Middle frontal gyrus (tissue), 1 donor: ENCODE data around the gene MYH6.
"Not testable (repeated sequence)": the region's sequence is repeated elsewhere in the genome, so short reads cannot be mapped to it uniquely, and the experiment has no call there.

Experiments
- DNase-seq: peaks from one replicate; pipeline ENCODE4 v3.0.0-alpha.2; 2015; ENCODE audit warnings: low spot score; ENCODE audit errors: extremely low spot score

Gene MYH6

DNA sequence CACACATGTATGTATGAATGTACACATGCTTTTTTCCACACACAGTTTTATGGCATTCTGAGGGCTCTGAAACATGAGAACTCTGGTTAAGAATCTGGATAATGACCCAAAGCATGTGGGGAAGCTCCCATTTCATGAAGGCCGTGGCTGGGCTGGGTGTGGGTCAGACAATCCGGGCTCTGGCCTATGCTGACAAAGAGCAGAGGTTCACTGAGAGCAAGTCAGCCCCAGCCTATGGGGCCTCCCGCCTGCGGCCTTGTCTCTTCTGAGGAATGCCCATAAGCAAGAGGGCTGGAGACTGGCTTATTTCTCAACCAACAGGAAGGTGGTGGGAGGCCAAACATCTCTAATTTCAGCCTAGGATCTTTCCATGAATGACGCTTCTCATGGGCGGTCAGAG, 8.5 kb downstream of the MYH6 start:
- no peak for DNase-seq

DNA sequence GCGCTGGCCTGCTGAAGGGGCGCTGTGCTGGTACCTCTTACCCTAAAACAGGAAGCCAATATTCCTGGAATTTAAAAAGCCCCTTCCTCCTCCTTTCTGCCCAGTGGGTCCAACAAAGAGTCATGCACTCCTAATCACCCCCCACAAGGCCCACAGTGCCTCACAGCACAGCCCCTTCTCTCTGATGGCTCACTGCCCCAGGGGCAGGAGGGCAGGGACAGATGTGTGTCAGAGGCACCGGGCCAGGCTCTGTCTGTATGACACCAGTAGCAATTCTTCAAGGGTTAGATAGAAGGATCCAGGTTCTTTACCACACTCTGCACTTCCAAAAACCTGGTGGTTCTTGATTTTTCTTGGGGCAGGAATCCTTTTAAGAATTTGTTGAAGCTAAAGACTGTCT, 8.9 kb downstream of the MYH6 start:
- DNase-seq, result no peak

DNA sequence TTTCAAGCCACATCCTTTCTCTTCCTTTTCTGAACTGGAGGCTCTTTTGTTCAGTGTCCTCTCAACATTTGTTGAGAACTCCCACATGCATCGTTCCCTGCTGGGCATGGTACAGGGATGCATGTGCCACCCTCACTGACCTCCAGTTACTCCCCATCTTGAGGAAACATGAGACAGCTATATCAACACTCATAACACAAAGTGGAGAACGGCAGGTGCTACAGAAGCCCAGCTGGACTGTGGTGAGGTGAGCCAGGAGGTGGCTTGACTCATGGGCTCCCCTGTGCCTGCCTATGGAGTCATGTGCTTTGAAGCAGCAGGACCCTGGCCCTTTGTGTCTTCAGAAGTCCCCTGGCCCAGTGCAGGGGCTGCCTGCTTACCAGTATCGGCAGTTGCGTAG, 9.7 kb downstream of the MYH6 start:
- no peak for DNase-seq

DNA sequence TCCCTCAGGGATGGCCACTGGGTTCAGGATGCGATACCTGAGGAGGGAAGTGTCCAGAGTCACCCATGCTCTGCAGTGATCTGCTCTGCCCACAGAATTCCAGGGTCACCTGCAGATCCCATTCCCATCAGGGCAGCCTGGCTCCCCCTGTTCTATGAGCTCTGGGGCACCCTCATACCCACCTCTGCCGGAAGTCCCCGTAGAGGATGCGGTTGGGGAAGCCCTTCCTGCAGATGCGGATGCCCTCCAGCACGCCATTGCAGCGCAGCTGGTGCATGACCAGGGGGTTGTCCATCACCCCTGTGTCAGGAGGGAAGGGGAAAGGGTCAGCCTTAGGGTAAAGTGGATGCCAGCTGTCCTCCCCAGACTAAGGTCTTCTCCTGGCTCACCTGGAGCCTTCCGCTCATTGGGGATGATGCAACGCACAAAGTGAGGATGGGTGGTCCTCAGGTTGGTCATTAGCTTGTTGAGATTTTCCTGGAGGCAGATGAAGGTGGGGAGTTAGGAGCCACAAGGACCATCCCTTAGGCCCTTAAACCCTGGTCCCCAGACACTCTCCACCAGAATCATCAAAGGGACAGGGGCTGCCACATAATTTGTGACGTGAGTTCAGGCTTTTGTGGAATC, 11.2 kb downstream of the MYH6 start:
- DNase-seq, result no peak

DNA sequence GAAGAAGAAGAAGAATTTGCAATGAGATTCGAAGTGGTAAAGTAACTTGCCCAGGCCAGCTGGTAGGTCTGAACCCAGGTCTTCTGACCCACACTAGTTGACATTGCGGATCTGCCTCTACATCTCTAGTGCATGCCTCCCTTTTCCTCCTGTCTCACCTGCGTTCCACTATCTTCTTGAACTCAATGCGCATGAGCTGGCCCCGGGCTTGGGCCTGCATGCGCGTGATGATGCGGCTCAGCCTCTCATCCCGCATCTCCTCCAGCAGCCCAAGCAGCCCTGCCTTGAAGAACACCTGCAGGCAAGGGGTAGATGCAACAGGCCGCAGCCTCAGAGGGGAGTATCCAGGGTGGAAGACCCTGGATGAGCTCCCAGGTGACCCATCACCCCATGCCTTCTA, 11.9 kb downstream of the MYH6 start:
- DNase-seq, result no peak

DNA sequence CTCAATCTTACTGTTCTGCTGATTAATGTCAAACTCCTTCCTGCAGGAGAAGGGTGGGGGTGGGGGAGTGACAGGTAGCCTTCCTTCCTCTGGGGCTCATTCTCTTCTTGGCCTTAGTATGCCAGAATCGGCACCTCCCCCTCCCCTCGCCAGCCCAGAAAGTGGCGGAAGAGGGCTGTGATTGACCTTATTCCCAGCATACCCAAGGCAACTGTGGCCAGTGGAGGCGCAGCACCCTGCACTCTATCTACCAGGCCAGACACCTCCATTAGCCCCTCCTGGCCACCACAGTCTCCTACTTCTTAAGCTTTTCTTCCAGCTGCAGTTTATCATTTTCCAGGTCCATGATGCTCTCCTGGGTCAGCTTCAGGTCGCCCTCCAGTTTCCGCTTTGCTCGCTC, 15.5 kb downstream of the MYH6 start:
- no peak for DNase-seq

DNA sequence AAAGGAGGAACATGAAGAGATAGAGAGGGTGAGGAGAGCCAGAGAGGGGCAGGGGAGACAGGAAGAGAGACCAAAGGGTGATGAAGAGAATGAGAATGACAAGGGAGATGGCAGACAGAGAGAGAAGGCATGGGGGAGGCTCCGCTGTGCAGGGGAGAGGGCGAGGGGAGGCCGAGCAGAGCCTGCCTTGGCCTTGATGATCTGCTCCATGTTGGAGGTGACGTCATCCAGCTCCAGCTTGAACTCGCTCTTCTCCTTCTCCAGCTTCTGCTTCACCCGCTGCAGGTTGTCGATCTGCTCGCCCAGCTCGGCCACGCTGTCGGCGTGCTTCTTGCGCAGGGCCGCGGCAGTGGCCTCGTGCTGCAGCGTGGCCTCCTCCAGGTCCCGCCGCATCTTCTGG, 18.2 kb downstream of the MYH6 start:
- not testable (repeated sequence) for DNase-seq

DNA sequence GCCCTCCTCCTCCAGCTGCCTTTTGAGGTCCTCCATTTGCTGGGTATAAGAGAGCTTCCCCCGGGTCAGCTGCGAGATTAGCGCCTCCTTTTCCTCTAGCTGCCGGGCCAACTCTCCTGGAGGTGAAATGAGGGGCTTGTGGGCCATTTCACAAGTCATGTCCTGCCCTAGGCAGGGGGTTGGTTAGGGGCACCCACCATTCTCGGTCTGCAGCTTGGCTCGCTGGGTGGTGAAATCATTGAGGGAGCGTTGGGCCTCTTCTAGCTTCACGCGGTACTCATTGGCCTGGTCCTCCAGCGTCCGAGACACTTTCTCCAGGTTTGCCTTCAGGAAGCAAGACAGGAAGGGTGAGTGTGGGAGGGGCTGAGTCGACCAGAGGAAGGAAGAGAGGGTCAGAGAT, 18.7 kb downstream of the MYH6 start:
- no peak for DNase-seq

DNA sequence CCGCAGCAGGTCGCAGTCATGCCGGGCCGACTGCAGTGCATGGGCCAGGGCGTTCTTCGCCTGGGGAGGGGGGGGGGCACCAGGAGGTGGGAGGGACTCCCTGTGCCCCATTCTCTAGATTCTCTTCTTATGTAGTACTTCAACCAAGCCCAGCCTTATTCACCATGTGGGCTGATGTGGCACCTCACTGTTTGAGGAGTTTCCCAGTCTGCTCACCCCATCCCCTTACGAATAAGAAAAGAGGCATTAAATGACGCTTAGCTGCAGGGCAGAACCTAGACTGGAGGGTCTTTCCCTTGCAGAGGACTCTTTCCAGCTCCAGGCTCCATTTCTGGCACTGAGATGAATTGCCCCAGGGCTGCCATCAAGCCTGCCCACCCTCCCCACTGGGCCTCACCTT, 19.1 kb downstream of the MYH6 start:
- no peak for DNase-seq

DNA sequence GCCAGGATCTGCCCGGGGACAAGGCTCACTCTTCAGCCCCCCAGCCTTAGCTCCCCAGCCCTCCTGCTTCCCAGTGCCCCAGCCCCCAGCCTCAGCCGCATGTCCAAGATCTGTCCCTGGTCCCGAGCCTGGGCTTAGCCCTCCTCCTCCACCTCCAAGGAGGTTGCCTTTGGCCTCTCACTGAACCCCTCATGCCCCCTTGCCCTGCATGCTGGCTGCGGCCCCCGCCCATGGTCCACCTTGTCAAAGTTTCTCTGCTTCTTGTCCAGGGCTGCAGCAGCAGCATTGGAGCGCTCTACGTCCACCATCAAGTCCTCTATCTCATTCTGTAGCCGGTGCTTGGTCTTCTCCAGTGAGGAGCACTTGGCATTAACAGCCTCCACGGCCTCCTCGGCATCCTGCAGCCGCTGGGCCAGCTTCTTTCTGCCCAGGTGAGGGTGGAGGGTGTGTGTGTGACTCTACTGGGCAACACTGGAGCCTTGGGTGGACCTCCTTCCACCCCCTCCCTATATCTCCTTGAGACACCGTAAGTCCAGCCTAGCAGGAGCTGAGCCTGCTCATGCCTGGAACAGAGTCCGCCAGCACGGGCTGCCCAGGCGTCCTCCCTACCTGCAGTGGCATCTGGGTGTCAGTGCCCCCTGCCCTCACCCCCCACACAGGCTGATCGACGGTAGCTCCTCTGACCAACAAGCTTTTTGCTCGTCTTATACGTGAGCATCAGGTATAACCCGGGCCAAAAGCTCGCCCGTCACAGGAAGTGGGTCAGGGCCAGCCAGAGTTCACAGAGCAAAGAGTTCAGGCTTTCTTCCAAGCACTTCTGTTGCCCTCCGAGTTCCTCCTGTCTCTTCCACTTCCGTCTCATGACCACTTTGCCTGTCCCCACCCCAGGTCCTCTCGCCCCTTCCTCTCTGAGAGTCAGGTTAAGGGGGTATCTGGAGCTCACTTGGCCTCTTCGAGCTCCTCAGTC, 19.9 kb downstream of the MYH6 start:
- no peak for DNase-seq

DNA sequence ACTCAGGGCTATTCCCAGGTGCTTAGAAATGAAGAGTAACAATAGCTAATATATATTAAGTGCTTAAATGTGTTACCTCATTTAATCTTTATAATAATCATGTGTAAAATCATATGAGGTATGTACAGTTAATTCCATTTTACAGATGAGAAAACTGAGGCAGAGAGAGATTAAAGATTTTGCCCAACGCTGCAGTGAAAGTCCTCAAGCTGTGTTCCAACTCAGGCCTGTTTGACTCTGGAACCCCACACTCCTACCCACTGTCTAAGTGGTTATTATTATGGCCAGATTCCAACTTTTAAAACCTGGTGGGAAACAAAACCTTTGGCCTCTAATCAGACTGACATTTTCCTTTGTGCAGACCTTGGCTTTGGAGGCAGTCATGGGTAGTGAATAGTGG, 21.1 kb downstream of the MYH6 start:
- no peak for DNase-seq

DNA sequence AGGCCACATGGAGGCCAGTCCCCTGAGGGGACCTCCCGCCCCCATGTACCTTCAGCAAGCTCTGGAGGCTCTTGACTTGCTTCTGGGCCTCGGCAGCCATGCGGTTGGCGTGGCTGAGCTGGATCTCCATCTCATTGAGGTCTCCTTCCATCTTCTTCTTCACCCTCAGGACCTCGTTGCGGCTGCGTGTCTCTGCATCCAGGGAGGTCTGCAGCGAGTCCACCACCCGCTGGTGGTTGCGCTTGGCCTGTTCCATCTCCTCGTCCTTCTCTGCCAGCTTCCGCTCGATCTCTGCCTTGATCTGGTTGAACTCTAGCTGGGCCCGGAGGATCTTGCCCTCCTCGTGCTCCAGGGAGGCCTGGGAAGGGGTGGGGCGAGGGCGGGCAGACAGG, 21.8 kb downstream of the MYH6 start:
- not testable (repeated sequence) for DNase-seq

DNA sequence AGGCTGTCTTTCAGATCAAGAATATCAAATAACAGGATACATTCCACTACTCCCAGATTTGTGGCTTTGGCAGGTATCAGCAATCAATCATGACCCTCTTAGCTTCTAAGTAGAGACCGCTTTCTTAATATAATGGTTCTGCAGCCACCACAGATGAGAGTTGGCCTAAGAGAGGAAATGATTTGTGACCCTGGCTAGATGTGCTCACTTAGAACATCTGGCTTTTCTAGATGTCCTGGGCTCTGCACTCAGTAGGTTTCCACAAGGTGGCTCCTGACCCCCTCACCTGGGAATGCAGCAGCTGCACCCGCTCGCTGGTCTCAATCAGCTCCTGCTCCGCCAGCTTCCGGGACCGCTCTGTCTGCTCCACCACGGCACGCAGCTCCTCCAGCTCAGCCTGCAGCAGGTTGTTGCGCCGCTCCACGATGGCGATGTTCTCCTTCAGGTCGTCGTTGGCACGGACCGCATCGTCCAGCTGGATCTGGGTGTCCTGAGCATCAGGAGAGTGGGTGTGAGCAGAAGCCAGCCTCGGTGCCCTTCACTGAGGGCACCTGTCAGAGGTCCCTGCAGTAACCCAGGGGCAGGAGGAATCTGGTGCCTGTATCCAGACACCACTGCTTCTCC, 22.3 kb downstream of the MYH6 start:
- no peak for DNase-seq

DNA sequence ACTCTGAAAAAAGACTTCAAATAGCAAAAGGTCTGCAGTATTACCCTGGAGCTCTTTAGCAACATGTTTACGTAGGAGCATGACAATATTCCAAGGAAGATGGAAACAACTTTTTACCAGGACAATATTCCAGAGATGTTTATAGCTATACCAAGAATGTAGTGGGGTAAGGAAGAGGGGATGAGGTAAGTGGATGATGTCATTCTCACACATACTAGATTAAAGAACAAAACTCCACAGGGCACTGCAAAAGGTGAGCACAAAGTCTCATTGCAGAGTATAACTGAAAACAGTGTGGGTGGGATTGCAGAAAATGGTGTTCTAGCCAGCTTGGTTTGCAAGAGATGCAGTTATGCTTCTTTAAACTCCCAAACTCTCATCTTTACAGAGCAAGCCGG, 22.8 kb downstream of the MYH6 start:
- DNase-seq, result no peak

DNA sequence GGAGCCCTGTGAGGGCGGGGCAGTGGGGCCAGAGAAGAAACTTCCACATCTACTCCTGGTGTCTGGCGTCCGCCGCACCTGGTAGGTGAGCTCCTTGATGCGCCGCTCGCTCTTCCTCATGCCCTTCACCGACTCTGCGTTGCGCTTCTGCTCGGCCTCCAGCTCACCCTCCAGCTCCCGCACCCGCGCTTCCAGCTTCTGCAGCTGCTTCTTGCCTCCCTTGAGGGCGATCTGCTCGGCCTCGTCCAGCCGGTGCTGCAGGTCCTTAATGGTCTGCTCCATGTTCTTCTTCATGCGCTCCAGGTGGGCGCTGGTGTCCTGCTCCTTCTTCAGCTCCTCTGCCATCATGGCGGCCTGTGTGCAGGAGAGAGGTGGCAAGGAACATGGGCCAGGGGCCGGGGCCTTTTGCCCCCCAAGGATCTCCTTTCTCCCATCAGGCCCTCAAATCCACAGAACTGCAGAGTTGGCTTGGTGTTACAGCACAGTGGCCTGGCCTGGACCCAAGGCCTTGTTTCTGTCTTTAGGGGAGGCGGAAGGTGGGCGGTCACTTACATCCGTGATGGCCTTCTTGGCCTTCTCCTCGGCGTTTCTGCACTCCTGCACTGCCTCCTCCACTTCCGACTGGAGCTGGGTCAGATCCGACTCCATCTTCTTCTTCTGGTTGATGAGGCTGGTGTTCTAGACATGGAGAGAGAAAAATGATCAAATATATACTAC, 23.6 kb downstream of the MYH6 start:
- no peak for DNase-seq

DNA sequence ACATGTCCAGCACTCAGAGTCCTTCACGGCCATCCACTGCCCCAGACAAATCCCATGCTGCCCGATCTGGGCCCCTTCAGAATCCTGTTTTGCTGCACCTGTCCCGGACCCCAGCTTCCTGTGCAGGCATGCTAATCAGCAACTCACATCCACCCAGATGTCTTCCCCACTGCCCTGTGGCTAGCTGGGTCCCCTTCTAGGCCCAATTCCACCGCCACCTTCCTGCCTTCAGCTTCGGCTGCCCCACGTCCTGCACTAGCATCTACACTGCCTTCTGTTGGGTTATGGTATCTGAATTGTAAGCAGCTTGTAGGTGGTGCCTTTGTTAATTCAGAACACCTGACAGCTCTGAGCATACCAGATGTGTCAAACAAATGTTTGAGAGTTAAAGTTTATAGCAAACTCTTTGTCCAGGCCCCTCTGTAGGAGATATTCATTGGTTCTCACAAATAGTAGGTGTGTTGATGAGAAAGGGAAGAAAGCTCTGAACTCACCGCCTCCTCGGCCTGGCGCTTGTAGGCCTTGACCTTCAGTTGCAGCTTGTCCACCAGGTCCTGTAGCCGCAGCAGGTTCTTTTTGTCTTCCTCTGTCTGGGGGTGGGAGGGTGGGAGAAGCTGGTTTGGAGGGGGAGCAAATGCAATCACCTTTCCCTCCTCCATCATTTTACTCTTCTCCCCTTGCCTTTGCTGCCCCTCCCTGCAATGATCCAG, 25.2 kb downstream of the MYH6 start:
- no peak for DNase-seq

DNA sequence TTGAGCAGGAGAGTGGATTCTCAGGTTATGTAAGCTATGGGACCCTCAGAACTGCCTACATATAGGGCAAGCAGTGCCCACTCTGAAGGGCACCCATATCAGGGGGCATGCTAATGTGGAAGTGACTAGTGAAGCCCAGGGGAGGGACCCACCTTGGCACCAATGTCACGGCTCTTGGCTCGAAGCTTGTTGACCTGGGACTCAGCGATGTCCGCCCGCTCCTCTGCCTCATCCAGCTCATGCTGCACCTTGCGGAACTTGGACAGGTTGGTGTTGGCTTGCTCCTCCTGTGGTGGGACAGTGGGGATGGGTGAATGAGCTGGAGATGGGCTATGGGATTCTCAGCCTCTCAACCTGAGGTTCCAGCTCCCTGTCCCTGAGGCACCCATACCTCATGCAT, 25.8 kb downstream of the MYH6 start:
- DNase-seq, result no peak

DNA sequence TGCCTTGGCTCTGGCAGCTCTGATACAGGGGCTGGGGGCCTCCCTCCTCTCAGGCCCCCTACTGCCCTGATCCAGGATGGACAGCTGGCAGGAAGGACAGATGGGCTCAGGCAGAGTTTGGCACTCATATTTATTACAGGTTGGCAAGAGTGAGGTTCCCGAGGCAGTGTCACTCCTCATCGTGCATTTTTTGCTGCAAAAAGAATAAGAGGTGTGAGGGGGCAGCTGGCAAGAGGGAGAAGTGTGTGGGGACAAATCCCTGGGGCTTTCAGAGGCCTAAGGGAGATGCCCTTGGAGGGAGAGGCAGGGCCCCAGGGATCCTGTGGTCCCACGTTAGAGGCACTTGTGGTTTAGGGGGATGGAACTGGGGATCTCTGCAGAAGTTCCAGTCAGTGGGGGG, 26.2 kb downstream of the MYH6 start:
- DNase-seq, result no peak

DNA sequence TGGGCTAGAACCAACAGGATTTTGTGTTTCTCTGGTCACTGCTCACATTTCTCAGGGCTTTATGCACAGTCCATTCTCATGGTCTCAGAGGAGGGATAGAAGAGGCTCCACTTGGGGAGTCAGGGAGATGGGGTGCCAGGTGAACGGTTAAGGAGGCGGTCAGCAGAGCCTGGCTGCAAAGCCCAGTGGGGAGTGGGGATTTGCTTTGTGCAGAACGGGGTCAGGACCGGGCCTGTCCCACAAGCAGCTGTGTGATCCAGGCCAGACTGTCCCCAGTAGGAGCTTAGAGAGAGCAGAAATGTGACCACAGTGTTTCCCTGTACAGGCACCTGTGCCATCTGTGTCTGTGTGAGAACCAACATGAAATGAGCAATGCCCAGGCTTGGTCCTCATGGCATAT, 27.1 kb downstream of the MYH6 start:
- DNase-seq, result no peak

DNA sequence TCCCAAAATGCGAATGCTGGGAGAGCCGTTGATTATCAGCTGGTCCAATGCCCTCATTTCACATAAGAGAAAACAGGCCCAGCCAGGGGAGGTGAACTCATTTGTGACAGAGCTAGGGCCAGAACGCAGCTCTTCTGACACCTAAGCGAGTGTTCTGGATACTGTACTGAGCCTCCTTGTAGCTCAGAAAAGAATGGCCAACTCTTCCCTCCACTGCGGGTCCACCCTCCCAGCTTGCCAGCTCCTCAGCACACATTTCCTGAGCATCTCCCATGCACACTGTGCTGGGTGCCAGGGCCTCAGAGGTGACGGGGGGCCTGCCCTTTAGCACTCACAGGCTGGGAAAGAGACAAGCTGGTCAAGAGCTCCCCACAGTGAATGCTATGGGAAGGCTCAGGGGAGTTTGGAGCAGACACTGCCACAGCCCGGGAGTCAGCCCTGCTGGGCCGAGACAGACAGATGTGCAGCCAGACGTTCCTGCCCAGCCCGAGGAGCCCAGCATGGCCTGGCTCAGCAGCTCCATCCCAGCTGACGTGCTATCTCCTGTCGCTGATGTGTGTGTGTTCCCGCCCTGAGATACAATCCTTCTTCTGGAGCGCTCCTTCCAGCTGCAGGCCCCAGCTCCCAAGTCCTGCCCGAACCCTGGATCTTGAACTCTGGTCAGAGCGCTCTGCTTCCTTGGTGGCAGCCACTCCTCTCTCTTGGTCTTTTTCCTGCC, 27.7 kb downstream of the MYH6 start:
- no peak for DNase-seq
